Neural cell (in vitro differentiated cells): ENCODE results near the gene IGF1R.

ENCODE experiments used
- CTCF ChIP-seq: fragments of 450-650 bp; IDR thresholded peaks from 2 replicates; pipeline ENCODE4 v1.5.1; 2014; ENCODE audit warnings: antibody characterized with exemption, mild to moderate bottlenecking, moderate library complexity; ENCODE audit not compliant: poor library complexity, severe bottlenecking
- EZH2 ChIP-seq: fragments of 200-600, 300-800 bp; shearing (Covaris generic), sonication (generic); IDR thresholded peaks from 2 replicates; pipeline ENCODE4 v1.6.1; 2014; ENCODE audit warnings: antibody characterized with exemption, low read length, borderline replicate concordance, mild to moderate bottlenecking; ENCODE audit not compliant: insufficient read depth, poor library complexity, severe bottlenecking
- MXI1 ChIP-seq: fragments of 450-650 bp; conservative IDR thresholded peaks from 2 replicates; pipeline ENCODE4 v1.6.1; 2014; ENCODE audit warnings: antibody characterized with exemption, mild to moderate bottlenecking; ENCODE audit not compliant: poor library complexity, severe bottlenecking
- RAD21 ChIP-seq: fragments of 450-650 bp; conservative IDR thresholded peaks from 2 replicates; pipeline ENCODE4 v1.6.1; 2014; ENCODE audit warnings: antibody characterized with exemption, mild to moderate bottlenecking, moderate library complexity
- SMC3 ChIP-seq: fragments of 450-650 bp; conservative IDR thresholded peaks from 2 replicates; pipeline ENCODE4 v1.6.1; 2014; ENCODE audit warnings: antibody characterized with exemption, mild to moderate bottlenecking, moderate library complexity; ENCODE audit not compliant: poor library complexity
- TAF1 ChIP-seq: IDR thresholded peaks from 2 replicates; pipeline ENCODE4 v1.6.1; 2012; ENCODE audit warnings: low read depth

- no peak for TF ChIP-seq CTCF
- no peak for TF ChIP-seq TAF1
- TF ChIP-seq EZH2, result no peak
- no peak for TF ChIP-seq MXI1
- TF ChIP-seq RAD21, result no peak
- no peak for TF ChIP-seq SMC3
Observed at GRCh38 chr15:98860281-98861041, 212.1 kb downstream of the IGF1R start.
